Astrocyte of the spinal cord (primary cell): ENCODE data around the gene UBTF.
"Not testable (repeated sequence)": the region's sequence is repeated elsewhere in the genome, so short reads cannot be mapped to it uniquely, and the experiment has no call there.

ENCODE experiments used
- DNase-seq: peaks from one replicate; pipeline ENCODE4 v3.0.0; 2011; ENCODE audit warnings: low read depth, low spot score
- H3K4me3 ChIP-seq: 2 replicates; pipeline ENCODE4 v1.5.1; 2011; ENCODE audit warnings: low read depth, mild to moderate bottlenecking, low read length, moderate library complexity
- in situ Hi-C: cut with HindIII; loops from 2 replicates; pipeline ENCODE4 v1.10.0; 2017; ENCODE audit warnings: low sequenced_read_pairs
- TF ChIP-seq, protein P1 (sequence below): IDR thresholded peaks from 2 replicates; pipeline ENCODE4 v1.5.1; 2012; ENCODE audit warnings: low read depth, mild to moderate bottlenecking, low read length, inconsistent platforms

UBTF gene

GRCh38 chr17:44241106-44241624 lies 21.7 kb upstream of the UBTF start:
- DNase-seq, result no peak
- H3K4me3 ChIP-seq, result no peak overlapping the region
- TF ChIP-seq, protein P1, sequence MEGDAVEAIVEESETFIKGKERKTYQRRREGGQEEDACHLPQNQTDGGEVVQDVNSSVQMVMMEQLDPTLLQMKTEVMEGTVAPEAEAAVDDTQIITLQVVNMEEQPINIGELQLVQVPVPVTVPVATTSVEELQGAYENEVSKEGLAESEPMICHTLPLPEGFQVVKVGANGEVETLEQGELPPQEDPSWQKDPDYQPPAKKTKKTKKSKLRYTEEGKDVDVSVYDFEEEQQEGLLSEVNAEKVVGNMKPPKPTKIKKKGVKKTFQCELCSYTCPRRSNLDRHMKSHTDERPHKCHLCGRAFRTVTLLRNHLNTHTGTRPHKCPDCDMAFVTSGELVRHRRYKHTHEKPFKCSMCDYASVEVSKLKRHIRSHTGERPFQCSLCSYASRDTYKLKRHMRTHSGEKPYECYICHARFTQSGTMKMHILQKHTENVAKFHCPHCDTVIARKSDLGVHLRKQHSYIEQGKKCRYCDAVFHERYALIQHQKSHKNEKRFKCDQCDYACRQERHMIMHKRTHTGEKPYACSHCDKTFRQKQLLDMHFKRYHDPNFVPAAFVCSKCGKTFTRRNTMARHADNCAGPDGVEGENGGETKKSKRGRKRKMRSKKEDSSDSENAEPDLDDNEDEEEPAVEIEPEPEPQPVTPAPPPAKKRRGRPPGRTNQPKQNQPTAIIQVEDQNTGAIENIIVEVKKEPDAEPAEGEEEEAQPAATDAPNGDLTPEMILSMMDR, result no peak
- in situ Hi-C loops, result no loop called here

DNA sequence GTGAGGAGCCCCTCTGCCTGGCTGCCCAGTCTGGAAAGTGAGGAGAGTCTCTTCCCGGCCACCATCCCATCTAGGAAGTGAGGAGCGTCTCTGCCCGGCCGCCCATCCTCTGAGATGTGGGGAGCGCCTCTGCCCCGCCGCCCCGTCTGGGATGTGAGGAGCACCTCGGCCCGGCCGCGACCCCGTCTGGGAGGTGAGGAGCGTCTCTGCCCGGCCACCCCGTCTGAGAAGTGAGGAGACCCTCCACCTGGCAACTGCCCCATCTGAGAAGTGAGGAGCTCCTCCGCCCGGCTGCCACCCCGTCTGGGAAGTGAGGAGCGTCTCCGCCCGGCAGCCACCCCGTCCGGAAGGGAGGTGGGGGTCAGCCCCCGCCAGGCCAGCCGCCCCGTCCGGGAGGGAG lies 18.4 kb upstream of the UBTF start:
- in situ Hi-C loops, result not testable (repeated sequence)

DNA sequence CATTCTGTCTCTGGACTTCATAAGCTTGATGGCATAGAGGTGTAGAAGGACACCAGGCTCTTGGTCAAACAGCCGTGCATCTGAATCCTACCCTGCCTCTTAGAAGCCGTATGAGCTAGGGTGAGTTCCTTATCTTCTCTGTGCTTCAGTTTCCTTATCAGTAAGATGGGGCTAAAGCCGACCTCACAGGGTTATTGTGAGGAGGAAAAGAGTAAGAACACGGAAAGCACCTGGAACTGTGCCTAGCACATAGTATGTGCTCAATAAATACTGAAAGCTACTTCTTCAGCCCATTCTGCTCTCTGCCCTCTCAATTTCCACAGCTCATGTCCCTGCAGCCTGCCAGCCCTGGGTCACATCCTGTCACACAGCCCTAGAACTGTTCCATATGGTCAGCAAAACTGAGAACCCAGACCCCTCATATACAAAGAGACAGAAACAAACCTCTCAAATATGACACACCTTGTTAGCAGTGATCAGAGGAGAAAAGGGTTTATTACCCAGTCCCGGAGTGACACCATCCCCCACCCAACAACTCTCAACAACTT lies 17.0 kb upstream of the UBTF start:
- TF ChIP-seq, protein P1, result no peak
- in situ Hi-C loops, result no loop called here
- no peak overlapping the region for H3K4me3 ChIP-seq
- DNase-seq, result no peak

More for the DNA sequence above, 18.4 kb upstream of the UBTF start:
- DNase-seq, H3K4me3 ChIP-seq: not testable (repeated sequence)

DNA sequence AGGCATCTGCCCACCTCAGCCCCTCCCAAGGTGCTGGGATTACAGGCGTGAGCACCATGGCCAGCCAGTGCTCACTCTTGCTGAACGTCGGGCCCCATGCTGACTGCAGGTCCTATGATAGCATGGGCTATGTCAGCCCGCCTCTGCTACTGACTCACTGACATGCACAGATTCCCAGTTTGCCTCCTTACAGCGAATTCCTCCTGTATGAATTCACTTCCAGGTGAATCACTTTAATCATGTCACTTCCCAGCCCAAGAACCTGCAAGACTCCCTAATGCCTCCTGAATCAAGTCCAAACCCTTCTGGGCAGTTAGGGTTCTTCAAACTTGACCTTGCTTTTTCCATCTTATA lies 16.1 kb upstream of the UBTF start:
- TF ChIP-seq, protein P1, result no peak
- in situ Hi-C loops, result no loop called here
- peak; percentile 71 for DNase-seq
- no peak overlapping the region for H3K4me3 ChIP-seq

- TF ChIP-seq, protein P1, result no peak
- in situ Hi-C loops, result no loop called here
- no peak for DNase-seq
- H3K4me3 ChIP-seq, result no peak overlapping the region
These were observed 14.1 kb upstream of the UBTF start for GRCh38 chr17:44233582-44233981.

DNA sequence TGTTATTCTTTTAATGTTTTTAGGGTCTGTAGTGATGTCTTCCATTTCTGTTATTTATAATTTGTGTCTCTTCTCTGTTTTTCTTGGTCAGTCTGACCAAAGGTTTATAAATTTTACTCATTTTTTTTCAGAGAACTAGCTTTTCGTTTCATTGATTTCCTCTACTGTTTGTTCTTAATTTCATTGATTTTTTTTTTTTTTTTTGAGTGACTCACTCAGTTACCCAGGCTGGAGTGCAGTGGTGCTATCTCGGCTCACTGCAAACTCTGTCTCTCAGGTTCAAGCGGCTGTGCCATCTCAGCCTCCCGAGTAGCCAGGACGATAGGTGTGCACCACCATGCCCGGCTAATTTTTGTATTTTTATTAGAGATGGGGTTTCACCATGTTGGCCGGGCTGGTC lies 12.6 kb upstream of the UBTF start:
- TF ChIP-seq, protein P1, result no peak
- H3K4me3 ChIP-seq, result no peak overlapping the region
- in situ Hi-C loops, result no loop called here
- no peak for DNase-seq

GRCh38 chr17:44230140-44230539 lies 10.7 kb upstream of the UBTF start:
- no peak overlapping the region for H3K4me3 ChIP-seq
- DNase-seq, result no peak
- TF ChIP-seq, protein P1, result no peak
- in situ Hi-C loops, result no loop called here
